GM13976 (cell line): Measurements from ENCODE around the gene LMNTD1.
"Not testable (repeated sequence)": the region's sequence is repeated elsewhere in the genome, so short reads cannot be mapped to it uniquely, and the experiment has no call there.

Experiments used
- DNase-seq: peaks from one replicate; pipeline ENCODE4 v3.0.0; 2012; ENCODE audit warnings: low spot score
- CTCF ChIP-seq: IDR thresholded peaks from 2 replicates; pipeline ENCODE4 v1.5.1; 2012; ENCODE audit warnings: borderline replicate concordance, mild to moderate bottlenecking; ENCODE audit not compliant: insufficient read depth; ENCODE audit errors: extremely low read depth, missing control alignments, control extremely low read depth
- in situ Hi-C: fragments of 300-500 bp; cut with MboI; formaldehyde crosslinking; loops from one replicate; pipeline ENCODE4 v1.12.0; 2022; ENCODE audit warnings: low sequenced_read_pairs, mixed read lengths, inconsistent platforms; ENCODE audit not compliant: unreplicated experiment

Gene LMNTD1

GRCh38 chr12:25496098-25496587 lies 56.9 kb downstream of the LMNTD1 start:
- in situ Hi-C loops: no loop called here
- TF ChIP-seq CTCF: no peak
- DNase-seq: no peak

- DNase-seq: no peak
- no peak for TF ChIP-seq CTCF
- in situ Hi-C loops: no loop called here
These were observed 57.6 kb downstream of the LMNTD1 start for GRCh38 chr12:25495331-25496097.

GRCh38 chr12:25494926-25495325 lies 58.2 kb downstream of the LMNTD1 start:
- TF ChIP-seq CTCF: no peak

GRCh38 chr12:25493682-25494081 lies 59.4 kb downstream of the LMNTD1 start:
- TF ChIP-seq CTCF: no peak
- DNase-seq: no peak
- in situ Hi-C loops: no loop called here

More at GRCh38 chr12:25494926-25495325, 58.2 kb downstream of the LMNTD1 start:
- no peak for DNase-seq
- in situ Hi-C loops: no loop called here

GRCh38 chr12:25491396-25492325 lies 61.4 kb downstream of the LMNTD1 start:
- DNase-seq: no peak
- in situ Hi-C loops: no loop called here
- no peak for TF ChIP-seq CTCF

GRCh38 chr12:25488956-25489870 lies 63.9 kb downstream of the LMNTD1 start:
- DNase-seq, in situ Hi-C loops: not testable (repeated sequence)
